ENCODE measurements around the gene MLPH. TPM values are rescaled to one million over a fixed set of nuclear protein-coding genes. Genes with fewer than 3 reads are reported as not detected.

The MLPH gene
- total RNA-seq, 1 donor from 2014 or later = not detected

GRCh38 chr2:237567276-237568029, 80.4 kb downstream of the MLPH start:
- Histone ChIP-seq H3K9me3 (ENCODE audit: control insufficient read depth in 3 of 3, low read length in 3 of 3) (no peaks in the 10 kb centered on the region), H3K4me3 (ENCODE audit: low read length in 3 of 3) (no peak overlapping the region), H3K9ac (ENCODE audit: low read depth in 1 of 3, low read length in 3 of 3) (no peak overlapping the region), H3K4me1 (ENCODE audit: control insufficient read depth in 3 of 3, insufficient read depth in 3 of 3, low read length in 3 of 3) (peaks cover 8 to 11% (median 9%) of the 10 kb centered on the region in 3 donors), H3K36me3 (ENCODE audit: control insufficient read depth in 3 of 3, insufficient read depth in 3 of 3, low read length in 3 of 3) (no peaks in the 10 kb centered on the region), H3K27me3 (ENCODE audit: control insufficient read depth in 3 of 3, insufficient read depth in 3 of 3, low read length in 3 of 3) (peaks cover 13 to 27% (median 26%) of the 10 kb centered on the region in 3 donors), H3K27ac (ENCODE audit: low read depth, low read length) (no peak overlapping the region)

GRCh38 chr2:237568121-237568660, 81.1 kb downstream of the MLPH start:
- peaks cover 11 to 14% (median 13%) of the 10 kb centered on the region in 3 donors for H3K4me1 ChIP-seq (ENCODE audit: control insufficient read depth in 3 of 3, insufficient read depth in 3 of 3, low read length in 3 of 3)
- H3K27me3 ChIP-seq (ENCODE audit: control insufficient read depth in 3 of 3, insufficient read depth in 3 of 3, low read length in 3 of 3) = peaks cover 13 to 25% (median 24%) of the 10 kb centered on the region in 3 donors
- no peaks in the 10 kb centered on the region for H3K36me3 ChIP-seq (ENCODE audit: control insufficient read depth in 3 of 3, insufficient read depth in 3 of 3, low read length in 3 of 3)
- H3K9ac ChIP-seq (ENCODE audit: low read depth in 1 of 3, low read length in 3 of 3) = no peak overlapping the region
- H3K27ac ChIP-seq (ENCODE audit: low read depth, low read length) = no peak overlapping the region
- no peaks in the 10 kb centered on the region for H3K9me3 ChIP-seq (ENCODE audit: control insufficient read depth in 3 of 3, low read length in 3 of 3)
- H3K4me3 ChIP-seq (ENCODE audit: low read length in 3 of 3) = no peak overlapping the region

GRCh38 chr2:237569041-237569440, 82.0 kb downstream of the MLPH start:
- peaks cover 10 to 18% (median 17%) of the 10 kb centered on the region in 3 donors for H3K27me3 ChIP-seq (ENCODE audit: control insufficient read depth in 3 of 3, insufficient read depth in 3 of 3, low read length in 3 of 3)
- no peak overlapping the region for H3K27ac ChIP-seq (ENCODE audit: low read depth, low read length)
- H3K9ac ChIP-seq (ENCODE audit: low read depth in 1 of 3, low read length in 3 of 3) = no peak overlapping the region
- H3K9me3 ChIP-seq (ENCODE audit: control insufficient read depth in 3 of 3, low read length in 3 of 3) = no peaks in the 10 kb centered on the region
- H3K4me3 ChIP-seq (ENCODE audit: low read length in 3 of 3) = no peak overlapping the region
- H3K4me1 ChIP-seq (ENCODE audit: control insufficient read depth in 3 of 3, insufficient read depth in 3 of 3, low read length in 3 of 3) = peaks cover 11 to 14% (median 13%) of the 10 kb centered on the region in 3 donors
- no peaks in the 10 kb centered on the region for H3K36me3 ChIP-seq (ENCODE audit: control insufficient read depth in 3 of 3, insufficient read depth in 3 of 3, low read length in 3 of 3)

- H3K27ac ChIP-seq (ENCODE audit: low read depth, low read length) = no peak overlapping the region
- no peaks in the 10 kb centered on the region for H3K9me3 ChIP-seq (ENCODE audit: control insufficient read depth in 3 of 3, low read length in 3 of 3)
- H3K4me1 ChIP-seq (ENCODE audit: control insufficient read depth in 3 of 3, insufficient read depth in 3 of 3, low read length in 3 of 3) = peaks cover 11 to 16% (median 13%) of the 10 kb centered on the region in 3 donors
- no peak overlapping the region for H3K9ac ChIP-seq (ENCODE audit: low read depth in 1 of 3, low read length in 3 of 3)
- H3K27me3 ChIP-seq (ENCODE audit: control insufficient read depth in 3 of 3, insufficient read depth in 3 of 3, low read length in 3 of 3) = peaks cover 1 to 9% (median 9%) of the 10 kb centered on the region in 3 donors
- H3K36me3 ChIP-seq (ENCODE audit: control insufficient read depth in 3 of 3, insufficient read depth in 3 of 3, low read length in 3 of 3) = no peaks in the 10 kb centered on the region
- no peak overlapping the region for H3K4me3 ChIP-seq (ENCODE audit: low read length in 3 of 3)
Measured at GRCh38 chr2:237569896-237570295, 82.8 kb downstream of the MLPH start.

GRCh38 chr2:237570776-237571335, 83.8 kb downstream of the MLPH start:
- no peak overlapping the region for H3K27ac ChIP-seq (ENCODE audit: low read depth, low read length)

GRCh38 chr2:237571551-237571950, 84.5 kb downstream of the MLPH start:
- Histone ChIP-seq H3K9ac (ENCODE audit: low read depth in 1 of 3, low read length in 3 of 3) (peak overlapping the region in 1 of 3 donors; percentile 33), H3K9me3 (ENCODE audit: control insufficient read depth in 3 of 3, low read length in 3 of 3) (no peaks in the 10 kb centered on the region), H3K36me3 (ENCODE audit: control insufficient read depth in 3 of 3, insufficient read depth in 3 of 3, low read length in 3 of 3) (no peaks in the 10 kb centered on the region), H3K27me3 (ENCODE audit: control insufficient read depth in 3 of 3, insufficient read depth in 3 of 3, low read length in 3 of 3) (peaks cover 0 to 7% (median 6%) of the 10 kb centered on the region in 3 donors), H3K4me1 (ENCODE audit: control insufficient read depth in 3 of 3, insufficient read depth in 3 of 3, low read length in 3 of 3) (peaks cover 11 to 18% (median 13%) of the 10 kb centered on the region in 3 donors), H3K4me3 (ENCODE audit: low read length in 3 of 3) (no peak overlapping the region), H3K27ac (ENCODE audit: low read depth, low read length) (no peak overlapping the region)

More at GRCh38 chr2:237570776-237571335, 83.8 kb downstream of the MLPH start:
- H3K9ac ChIP-seq (ENCODE audit: low read depth in 1 of 3, low read length in 3 of 3) = no peak overlapping the region
- peaks cover 11 to 18% (median 13%) of the 10 kb centered on the region in 3 donors for H3K4me1 ChIP-seq (ENCODE audit: control insufficient read depth in 3 of 3, insufficient read depth in 3 of 3, low read length in 3 of 3)
- no peaks in the 10 kb centered on the region for H3K36me3 ChIP-seq (ENCODE audit: control insufficient read depth in 3 of 3, insufficient read depth in 3 of 3, low read length in 3 of 3)
- no peaks in the 10 kb centered on the region for H3K9me3 ChIP-seq (ENCODE audit: control insufficient read depth in 3 of 3, low read length in 3 of 3)
- no peak overlapping the region for H3K4me3 ChIP-seq (ENCODE audit: low read length in 3 of 3)
- H3K27me3 ChIP-seq (ENCODE audit: control insufficient read depth in 3 of 3, insufficient read depth in 3 of 3, low read length in 3 of 3) = peaks cover 0 to 7% (median 6%) of the 10 kb centered on the region in 3 donors

GRCh38 chr2:237572021-237572741, 85.1 kb downstream of the MLPH start:
- Histone ChIP-seq H3K27me3 (ENCODE audit: control insufficient read depth in 3 of 3, insufficient read depth in 3 of 3, low read length in 3 of 3) (peaks cover 0 to 7% (median 6%) of the 10 kb centered on the region in 3 donors), H3K4me1 (ENCODE audit: control insufficient read depth in 3 of 3, insufficient read depth in 3 of 3, low read length in 3 of 3) (peaks cover 11 to 18% (median 13%) of the 10 kb centered on the region in 3 donors), H3K4me3 (ENCODE audit: low read length in 3 of 3) (peak overlapping the region; percentile 27 to 69 (median 57)), H3K27ac (ENCODE audit: low read depth, low read length) (no peak overlapping the region), H3K9ac (ENCODE audit: low read depth in 1 of 3, low read length in 3 of 3) (peak overlapping the region; percentile 23 to 67 (median 58)), H3K36me3 (ENCODE audit: control insufficient read depth in 3 of 3, insufficient read depth in 3 of 3, low read length in 3 of 3) (no peaks in the 10 kb centered on the region), H3K9me3 (ENCODE audit: control insufficient read depth in 3 of 3, low read length in 3 of 3) (no peaks in the 10 kb centered on the region)

GRCh38 chr2:237572742-237573101, 85.7 kb downstream of the MLPH start:
- Histone ChIP-seq H3K4me3 (ENCODE audit: low read length in 3 of 3) (no peak overlapping the region), H3K36me3 (ENCODE audit: control insufficient read depth in 3 of 3, insufficient read depth in 3 of 3, low read length in 3 of 3) (no peaks in the 10 kb centered on the region), H3K4me1 (ENCODE audit: control insufficient read depth in 3 of 3, insufficient read depth in 3 of 3, low read length in 3 of 3) (peaks cover 11 to 18% (median 13%) of the 10 kb centered on the region in 3 donors), H3K9me3 (ENCODE audit: control insufficient read depth in 3 of 3, low read length in 3 of 3) (no peaks in the 10 kb centered on the region), H3K9ac (ENCODE audit: low read depth in 1 of 3, low read length in 3 of 3) (peak overlapping the region in 1 of 3 donors; percentile 67), H3K27me3 (ENCODE audit: control insufficient read depth in 3 of 3, insufficient read depth in 3 of 3, low read length in 3 of 3) (peaks cover 0 to 7% (median 6%) of the 10 kb centered on the region in 3 donors), H3K27ac (ENCODE audit: low read depth, low read length) (no peak overlapping the region)

- peaks cover 11 to 18% (median 13%) of the 10 kb centered on the region in 3 donors for H3K4me1 ChIP-seq (ENCODE audit: control insufficient read depth in 3 of 3, insufficient read depth in 3 of 3, low read length in 3 of 3)
- H3K4me3 ChIP-seq (ENCODE audit: low read length in 3 of 3) = no peak overlapping the region
- no peak overlapping the region for H3K27ac ChIP-seq (ENCODE audit: low read depth, low read length)
- H3K9ac ChIP-seq (ENCODE audit: low read depth in 1 of 3, low read length in 3 of 3) = no peak overlapping the region
- H3K36me3 ChIP-seq (ENCODE audit: control insufficient read depth in 3 of 3, insufficient read depth in 3 of 3, low read length in 3 of 3) = no peaks in the 10 kb centered on the region
- no peaks in the 10 kb centered on the region for H3K27me3 ChIP-seq (ENCODE audit: control insufficient read depth in 3 of 3, insufficient read depth in 3 of 3, low read length in 3 of 3)
- no peaks in the 10 kb centered on the region for H3K9me3 ChIP-seq (ENCODE audit: control insufficient read depth in 3 of 3, low read length in 3 of 3)
Measured at GRCh38 chr2:237573721-237574415, 86.8 kb downstream of the MLPH start.
